HG03103 (cell line): ENCODE measurements around the gene TWNK.
A peak's percentile ranks its signal among the peaks of the same experiment; 100 is the strongest.
"Not testable (repeated sequence)": the region's sequence is repeated elsewhere in the genome, so short reads cannot be mapped to it uniquely, and the experiment has no call there.

ENCODE experiments used
- ATAC-seq: cut with Tn5 transposase; IDR thresholded peaks from one replicate; pipeline ENCODE4 v1.9.1; 2021; ENCODE audit warnings: low read depth; ENCODE audit not compliant: unreplicated experiment

The TWNK gene

GRCh38 chr10:100972115-100972903 is 15.0 kb upstream of the TWNK start:
- ATAC-seq = no peak

DNA sequence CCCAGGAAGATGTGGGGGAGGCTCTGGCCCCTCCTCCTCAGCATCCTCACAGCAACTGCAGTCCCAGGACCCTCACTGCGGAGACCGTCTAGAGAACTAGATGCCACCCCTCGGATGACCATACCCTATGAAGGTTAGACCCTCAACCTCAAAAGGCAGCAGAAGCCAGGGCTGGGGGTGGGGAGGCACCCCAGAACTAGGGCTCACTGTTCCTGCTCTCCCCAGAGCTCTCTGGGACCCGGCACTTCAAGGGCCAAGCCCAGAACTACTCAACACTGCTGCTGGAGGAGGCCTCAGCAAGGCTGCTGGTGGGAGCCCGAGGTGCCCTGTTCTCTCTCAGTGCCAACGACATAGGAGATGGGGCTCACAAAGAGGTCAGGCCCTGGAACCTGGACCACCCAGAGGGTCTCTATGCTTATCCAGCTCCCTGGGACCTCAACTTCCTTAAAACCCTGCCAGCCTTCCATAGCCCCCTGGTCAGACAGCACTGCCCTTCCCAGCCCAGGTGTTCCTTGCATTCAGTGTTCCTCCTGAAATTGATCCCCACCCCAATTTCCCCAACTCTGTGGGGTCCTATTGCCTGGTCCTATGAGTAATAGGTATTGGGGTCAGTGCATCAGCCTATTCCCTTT is 14.3 kb upstream of the TWNK start:
- no peak for ATAC-seq

DNA sequence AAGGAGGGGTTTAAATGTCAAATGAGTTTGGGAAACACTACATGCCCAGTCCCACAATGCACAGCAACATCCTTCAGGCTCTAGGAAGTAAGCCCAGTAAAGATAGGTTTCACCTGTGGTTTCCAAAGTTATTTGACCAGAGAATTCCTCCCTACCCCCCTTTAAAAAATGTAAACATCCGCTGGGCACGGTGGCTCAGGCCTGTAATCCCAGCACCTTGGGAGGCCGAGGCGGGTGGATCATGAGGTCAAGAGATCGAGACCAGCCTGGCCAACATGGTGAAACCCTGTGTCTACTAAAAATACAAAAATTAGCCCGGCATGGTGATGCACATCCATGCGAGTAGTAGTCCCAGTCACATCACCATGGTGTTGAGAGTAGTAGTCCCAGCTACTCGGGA is 11.9 kb upstream of the TWNK start:
- ATAC-seq = not testable (repeated sequence)

DNA sequence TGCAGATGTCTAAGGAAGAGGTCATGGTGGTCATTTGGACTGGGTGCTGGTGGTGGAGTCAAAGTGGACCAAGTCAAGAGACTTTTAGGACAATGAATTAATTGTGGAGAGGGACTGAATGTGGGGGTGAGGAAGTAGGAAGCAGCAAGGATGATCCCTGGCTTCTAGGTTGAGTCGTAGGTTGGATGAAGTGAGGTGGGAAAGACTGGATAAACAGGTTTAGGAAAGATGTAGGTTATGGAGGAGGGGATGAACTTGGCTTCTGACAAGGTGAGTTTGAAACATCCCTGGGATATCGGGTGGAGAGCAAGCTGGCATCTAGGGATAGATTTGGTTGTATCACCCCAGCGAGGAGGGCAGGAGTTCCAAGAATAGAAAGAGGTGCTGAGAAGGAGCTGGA is 10.4 kb upstream of the TWNK start:
- ATAC-seq = no peak

- ATAC-seq = no peak
Measured at GRCh38 chr10:100977436-100977835, 9.9 kb upstream of the TWNK start.

DNA sequence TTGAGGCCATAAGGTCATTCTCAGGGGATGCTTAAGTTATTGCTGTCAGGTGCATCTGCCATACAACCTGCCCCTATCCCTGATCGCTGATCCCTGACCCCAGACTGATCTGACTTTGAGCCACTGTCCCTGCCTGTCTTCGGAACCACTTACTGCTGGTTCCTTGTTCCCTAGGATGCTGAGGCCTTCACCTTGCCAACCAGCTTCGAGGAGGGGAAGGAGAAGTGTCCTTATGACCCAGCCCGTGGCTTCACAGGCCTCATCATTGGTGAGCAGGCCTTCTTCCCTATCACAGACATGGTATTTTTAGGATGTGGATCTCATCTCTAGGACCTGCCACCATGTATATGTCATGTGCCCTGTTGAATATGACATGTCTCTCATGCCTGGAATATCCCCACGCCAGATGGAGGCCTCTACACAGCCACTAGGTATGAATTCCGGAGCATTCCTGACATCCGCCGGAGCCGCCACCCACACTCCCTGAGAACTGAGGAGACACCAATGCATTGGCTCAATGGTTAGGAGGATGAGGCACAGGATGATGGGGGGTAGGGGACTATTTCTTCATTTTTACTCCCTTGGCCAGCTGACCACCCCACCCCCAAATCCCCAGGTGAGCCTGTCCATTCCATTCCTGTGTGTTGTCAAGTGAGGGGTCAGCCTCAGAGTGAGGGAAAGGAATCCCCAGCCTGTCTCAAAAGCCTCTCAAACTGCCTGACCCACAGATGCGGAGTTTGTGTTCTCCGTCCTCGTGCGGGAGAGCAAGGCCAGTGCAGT is 9.0 kb upstream of the TWNK start:
- ATAC-seq = no peak

- no peak for ATAC-seq
Measured at GRCh38 chr10:100978901-100979195, 8.5 kb upstream of the TWNK start.

DNA sequence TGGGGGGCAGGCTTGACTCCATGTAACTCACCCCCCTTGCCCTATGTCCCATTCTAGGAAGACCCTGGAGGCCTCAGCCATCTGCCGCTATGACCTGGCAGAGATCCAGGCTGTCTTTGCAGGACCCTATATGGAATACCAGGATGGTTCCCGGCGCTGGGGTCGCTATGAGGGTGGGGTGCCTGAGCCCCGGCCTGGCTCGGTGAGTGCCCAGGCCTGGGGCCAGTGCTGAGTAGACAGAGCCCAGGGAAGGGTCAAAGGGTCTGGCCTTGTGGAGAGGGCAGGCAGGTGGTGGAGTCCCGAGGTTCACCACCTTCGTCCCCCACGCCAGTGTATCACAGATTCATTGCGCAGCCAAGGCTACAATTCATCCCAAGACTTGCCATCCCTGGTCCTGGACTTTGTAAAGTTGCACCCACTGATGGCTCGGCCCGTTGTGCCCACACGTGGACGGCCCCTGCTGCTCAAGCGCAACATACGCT is 7.5 kb upstream of the TWNK start:
- ATAC-seq = no peak

DNA sequence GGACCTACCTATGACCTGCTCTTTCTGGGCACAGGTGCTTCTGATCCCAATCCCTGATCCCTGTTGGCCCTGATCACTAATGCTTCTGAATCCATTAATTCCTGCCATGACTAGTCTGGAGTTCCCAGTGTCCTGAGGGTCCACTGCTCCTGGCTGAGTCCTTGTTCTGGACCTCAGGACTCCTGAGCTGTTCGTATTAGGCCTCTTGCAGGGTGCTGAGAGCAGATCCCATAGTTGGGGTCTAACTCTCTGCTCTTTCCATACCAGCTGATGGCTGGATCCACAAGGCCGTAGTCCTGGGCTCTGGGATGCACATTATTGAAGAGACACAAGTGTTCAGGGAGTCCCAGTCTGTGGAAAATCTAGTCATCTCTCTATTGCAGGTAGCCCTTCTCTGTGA is 7.0 kb upstream of the TWNK start:
- no peak for ATAC-seq

GRCh38 chr10:100980711-100981110 is 6.6 kb upstream of the TWNK start:
- no peak for ATAC-seq

DNA sequence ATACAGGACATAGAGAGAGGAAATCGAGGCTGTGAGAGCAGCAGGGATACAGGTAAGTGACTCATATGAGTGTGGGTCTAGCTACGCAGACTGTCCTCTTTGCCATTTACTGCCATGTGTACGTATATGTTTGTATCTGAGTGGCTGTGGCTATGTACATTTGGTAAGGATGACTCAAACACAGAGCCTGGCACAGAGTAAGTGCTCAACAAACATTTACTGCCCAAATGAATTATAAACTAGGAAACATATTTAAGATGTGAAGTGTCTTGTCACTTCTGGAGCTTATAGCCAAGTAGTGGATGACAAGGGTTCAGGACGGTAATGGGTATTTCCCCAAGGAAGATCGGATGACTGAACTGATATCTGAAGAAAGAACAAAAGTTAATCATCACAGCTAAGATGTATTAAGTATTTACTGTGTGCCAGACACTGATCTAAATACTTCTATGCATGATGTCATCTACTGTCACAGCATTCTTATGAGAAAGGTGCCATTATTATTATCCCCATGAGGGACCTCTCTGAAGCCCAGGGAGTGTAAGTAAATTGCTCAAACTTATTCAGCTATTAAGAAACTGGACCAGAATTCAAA is 6.1 kb upstream of the TWNK start:
- ATAC-seq = no peak

DNA sequence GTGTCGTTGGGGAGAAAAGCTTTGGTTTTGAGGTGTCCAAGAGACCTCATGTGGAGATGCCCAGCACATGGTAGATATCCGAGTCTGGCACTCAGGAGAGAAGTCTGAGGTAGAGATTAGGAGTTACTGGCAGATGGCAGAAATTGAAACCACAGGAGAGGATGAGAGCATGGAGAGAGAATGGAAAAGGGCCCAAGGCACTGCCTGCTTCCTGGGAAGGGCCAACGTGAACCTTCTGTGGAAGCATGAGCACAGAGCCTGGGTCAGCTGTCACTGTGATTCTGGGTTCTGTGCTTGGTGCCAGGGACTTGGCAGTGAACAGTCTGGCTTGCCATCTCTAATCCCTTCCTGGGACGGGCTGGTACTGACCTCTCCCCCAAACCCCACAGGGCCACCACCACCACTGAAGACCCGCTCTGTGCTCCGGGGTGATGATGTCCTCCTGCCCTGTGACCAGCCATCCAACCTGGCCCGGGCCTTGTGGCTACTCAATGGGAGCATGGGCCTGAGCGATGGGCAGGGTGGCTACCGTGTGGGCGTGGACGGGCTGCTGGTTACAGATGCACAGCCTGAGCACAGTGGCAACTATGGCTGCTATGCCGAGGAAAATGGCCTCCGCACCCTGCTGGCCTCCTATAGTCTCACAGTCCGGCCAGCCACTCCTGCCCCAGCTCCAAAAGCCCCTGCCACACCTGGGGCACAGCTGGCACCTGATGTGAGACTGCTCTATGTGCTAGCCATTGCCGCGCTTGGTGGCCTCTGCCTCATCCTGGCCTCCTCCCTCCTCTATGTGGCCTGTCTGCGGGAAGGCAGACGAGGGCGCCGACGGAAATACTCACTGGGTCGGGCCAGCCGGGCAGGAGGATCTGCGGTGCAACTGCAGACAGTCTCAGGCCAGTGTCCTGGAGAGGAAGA is 4.2 kb upstream of the TWNK start:
- no peak for ATAC-seq

GRCh38 chr10:100983868-100984671 is 3.3 kb upstream of the TWNK start:
- no peak for ATAC-seq

DNA sequence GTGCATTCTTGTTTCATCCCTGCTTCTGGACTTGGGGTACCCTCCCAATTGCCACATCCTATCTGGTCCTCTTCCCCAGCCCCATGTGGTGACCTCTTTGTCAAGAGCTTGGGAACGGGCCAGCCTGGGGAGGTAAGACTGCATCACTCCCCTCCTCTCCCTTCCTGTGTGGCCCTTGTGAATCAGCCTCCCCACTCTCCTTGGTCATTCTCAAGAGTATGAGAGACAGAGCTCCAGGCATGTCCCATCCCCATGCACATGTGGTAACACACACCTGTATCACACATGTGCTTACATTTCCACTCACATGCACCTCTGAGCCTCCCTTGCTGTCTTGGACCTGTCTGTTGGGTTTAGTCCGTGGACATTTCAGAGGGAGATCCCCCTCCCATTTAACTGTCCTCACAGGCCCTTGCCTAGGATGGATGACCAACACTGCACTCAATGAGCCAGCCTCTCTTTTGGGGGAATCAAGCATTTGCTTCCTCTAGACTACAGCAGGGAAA is 2.6 kb upstream of the TWNK start:
- ATAC-seq = no peak

GRCh38 chr10:100985336-100985735 is 2.0 kb upstream of the TWNK start:
- ATAC-seq = no peak

DNA sequence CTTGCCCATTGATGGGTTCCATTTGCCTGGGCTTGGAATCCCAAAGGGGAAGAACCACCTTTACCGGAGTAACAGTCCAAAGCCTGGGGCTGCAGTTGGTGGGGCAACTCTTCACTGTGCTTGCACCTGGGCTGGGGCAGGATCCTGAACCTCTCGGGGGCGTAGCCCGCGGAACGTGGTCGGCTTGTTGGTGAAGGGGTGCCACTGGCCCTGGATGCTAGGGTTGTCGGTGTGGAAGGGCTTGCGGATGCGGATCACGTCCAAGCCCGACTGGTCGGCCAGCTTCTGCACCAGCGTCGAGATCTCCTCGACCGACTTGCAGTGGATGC is 756 bp upstream of the TWNK start:
- no peak for ATAC-seq

DNA sequence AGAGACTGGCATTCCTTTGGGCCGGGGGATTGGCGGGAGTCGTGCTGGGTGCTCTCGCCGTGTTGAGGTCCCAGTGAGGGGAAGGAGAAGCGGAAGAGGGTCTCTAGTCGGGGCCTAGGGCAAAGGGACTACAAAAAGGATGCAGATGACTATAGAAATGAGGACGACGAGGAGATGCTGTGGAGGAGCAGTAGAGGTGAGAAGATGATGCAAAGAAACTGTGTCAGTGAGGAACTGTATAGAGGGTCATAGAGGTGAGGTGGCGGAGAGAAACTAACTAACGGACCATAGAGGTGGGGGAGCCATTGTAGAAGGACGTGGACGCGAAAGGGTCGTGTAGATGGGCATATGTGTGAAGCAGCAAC is 324 bp downstream of the TWNK start:
- ATAC-seq = peak; percentile 18

- ATAC-seq = no peak
Measured at GRCh38 chr10:100988166-100988565, 823 bp downstream of the TWNK start.

GRCh38 chr10:100989088-100989487 is 1.7 kb downstream of the TWNK start:
- no peak for ATAC-seq
